Parathyroid adenoma (tissue), 2 donors: Measurements from ENCODE around the gene FAM216B.
"Not testable (repeated sequence)": the region's sequence is repeated elsewhere in the genome, so short reads cannot be mapped to it uniquely, and the experiment has no call there.

Source experiments
- H2AFZ ChIP-seq: fragments of 300-600 bp; sonication (generic); one replicate; pipeline ENCODE4 v1.7.0; 2017; ENCODE audit warnings: antibody characterized with exemption, mild to moderate bottlenecking
- H3K27ac ChIP-seq: fragments of 300-600 bp; sonication (generic); one replicate; pipeline ENCODE4 v1.7.0; 2017
- H3K27me3 ChIP-seq: fragments of 300-600 bp; sonication (generic); one replicate; pipeline ENCODE4 v1.7.0; 2017; ENCODE audit warnings: low read length; ENCODE audit not compliant: control insufficient read depth, insufficient read depth
- H3K36me3 ChIP-seq: fragments of 300-600 bp; sonication (generic); one replicate; pipeline ENCODE4 v1.7.0; 2017; ENCODE audit warnings: low read length; ENCODE audit not compliant: control insufficient read depth, insufficient read depth
- H3K4me1 ChIP-seq: fragments of 300-600 bp; sonication (generic); one replicate; pipeline ENCODE4 v1.7.0; 2017; ENCODE audit warnings: control low read depth
- H3K4me2 ChIP-seq: fragments of 300-600 bp; sonication (generic); one replicate; pipeline ENCODE4 v1.7.0; 2017; ENCODE audit warnings: low read length
- H3K4me3 ChIP-seq: fragments of 300-600 bp; sonication (generic); one replicate; pipeline ENCODE4 v1.7.0; 2017; ENCODE audit warnings: low read depth, low read length
- H3K79me2 ChIP-seq: fragments of 300-600 bp; sonication (generic); one replicate; pipeline ENCODE4 v1.7.0; 2017; ENCODE audit warnings: control low read depth
- H3K9ac ChIP-seq: fragments of 300-600 bp; sonication (generic); one replicate; pipeline ENCODE4 v1.7.0; 2017; ENCODE audit warnings: mild to moderate bottlenecking
- H3K9me3 ChIP-seq: fragments of 300-600 bp; sonication (generic); one replicate; pipeline ENCODE4 v1.7.0; 2017; ENCODE audit warnings: low read length; ENCODE audit not compliant: control insufficient read depth
- TF ChIP-seq, protein P1 (sequence below): fragments of 300-600 bp; sonication (generic); IDR thresholded peaks from one replicate; pipeline ENCODE4 v1.7.0; 2017; ENCODE audit warnings: antibody characterized with exemption, mild to moderate bottlenecking
- donor health status: primary hyperparathyroidism.

The FAM216B gene

DNA sequence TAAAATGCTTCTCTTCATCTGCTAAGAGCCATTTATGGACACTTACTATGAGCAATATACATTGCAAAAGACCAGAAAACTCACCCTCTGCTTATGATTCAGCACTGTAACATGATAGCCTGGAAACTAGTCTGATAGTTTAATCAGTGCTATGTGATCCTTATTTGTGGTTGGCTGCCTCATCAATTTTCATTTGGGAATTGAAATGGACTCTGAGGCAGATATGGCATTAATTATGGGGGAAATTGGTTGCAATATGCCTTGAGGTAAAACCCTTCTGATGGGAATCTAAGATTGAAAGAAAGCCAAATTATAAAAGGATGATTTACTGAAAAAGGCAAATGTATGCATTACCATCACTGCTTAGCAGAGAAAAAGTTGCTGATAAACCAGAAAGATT lies 33.5 kb downstream of the FAM216B start:
- Histone ChIP-seq H3K36me3 (no peaks in the 10 kb centered on the region), H3K27me3 (no peaks in the 10 kb centered on the region), H3K27ac (no peak overlapping the region), H3K4me2 (no peak overlapping the region), H3K4me1 (no peaks in the 10 kb centered on the region), H2AFZ (no peak overlapping the region), H3K9ac (no peak overlapping the region), H3K4me3 (no peak overlapping the region), H3K9me3 (no peaks in the 10 kb centered on the region), H3K79me2 (no peaks in the 10 kb centered on the region)
- TF ChIP-seq, protein P1, sequence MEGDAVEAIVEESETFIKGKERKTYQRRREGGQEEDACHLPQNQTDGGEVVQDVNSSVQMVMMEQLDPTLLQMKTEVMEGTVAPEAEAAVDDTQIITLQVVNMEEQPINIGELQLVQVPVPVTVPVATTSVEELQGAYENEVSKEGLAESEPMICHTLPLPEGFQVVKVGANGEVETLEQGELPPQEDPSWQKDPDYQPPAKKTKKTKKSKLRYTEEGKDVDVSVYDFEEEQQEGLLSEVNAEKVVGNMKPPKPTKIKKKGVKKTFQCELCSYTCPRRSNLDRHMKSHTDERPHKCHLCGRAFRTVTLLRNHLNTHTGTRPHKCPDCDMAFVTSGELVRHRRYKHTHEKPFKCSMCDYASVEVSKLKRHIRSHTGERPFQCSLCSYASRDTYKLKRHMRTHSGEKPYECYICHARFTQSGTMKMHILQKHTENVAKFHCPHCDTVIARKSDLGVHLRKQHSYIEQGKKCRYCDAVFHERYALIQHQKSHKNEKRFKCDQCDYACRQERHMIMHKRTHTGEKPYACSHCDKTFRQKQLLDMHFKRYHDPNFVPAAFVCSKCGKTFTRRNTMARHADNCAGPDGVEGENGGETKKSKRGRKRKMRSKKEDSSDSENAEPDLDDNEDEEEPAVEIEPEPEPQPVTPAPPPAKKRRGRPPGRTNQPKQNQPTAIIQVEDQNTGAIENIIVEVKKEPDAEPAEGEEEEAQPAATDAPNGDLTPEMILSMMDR, result no peak

DNA sequence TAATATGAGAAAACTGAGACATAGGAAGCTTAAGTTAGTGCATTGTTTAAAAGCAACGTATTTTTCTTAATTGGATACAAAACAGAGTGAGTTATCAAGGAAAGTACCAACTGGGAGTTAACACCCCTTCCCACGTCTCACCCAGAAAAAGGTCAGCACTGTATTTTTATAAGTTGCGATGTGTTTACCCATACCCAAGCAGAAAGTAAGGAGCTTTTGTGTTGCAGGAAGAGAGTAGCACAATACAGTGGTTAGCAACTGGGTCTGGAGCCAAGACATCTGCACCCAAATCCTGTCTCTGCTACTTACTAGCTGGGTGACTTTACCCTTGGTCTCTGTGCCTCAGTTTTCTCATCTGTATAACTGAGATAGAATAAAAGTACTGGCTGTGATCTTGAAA lies 34.3 kb downstream of the FAM216B start:
- Histone ChIP-seq H3K4me2 (no peak overlapping the region), H3K4me3 (no peak overlapping the region), H3K27ac (no peak overlapping the region), H2AFZ (no peak overlapping the region), H3K27me3 (no peaks in the 10 kb centered on the region), H3K36me3 (no peaks in the 10 kb centered on the region), H3K9ac (no peak overlapping the region), H3K79me2 (no peaks in the 10 kb centered on the region), H3K9me3 (no peaks in the 10 kb centered on the region), H3K4me1 (no peaks in the 10 kb centered on the region)
- TF ChIP-seq, protein P1, result no peak

DNA sequence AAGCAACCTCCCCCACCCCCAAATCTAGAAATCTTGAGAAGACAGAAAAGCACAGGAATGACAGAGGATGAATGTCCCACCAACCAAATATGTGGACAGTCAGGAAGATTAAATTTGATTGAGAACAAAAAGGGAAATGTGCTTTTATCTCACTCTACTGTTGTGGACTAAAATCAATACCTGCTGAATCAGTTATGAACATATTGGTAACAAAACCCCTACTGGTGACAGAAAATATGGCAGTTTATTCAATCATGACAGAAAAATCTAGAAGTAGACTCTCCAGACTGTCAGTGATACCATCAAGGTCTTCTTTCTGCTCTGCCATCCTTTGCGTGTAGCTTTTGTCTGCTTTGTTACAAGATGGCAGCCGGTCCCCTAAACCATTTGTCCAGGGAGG lies 35.2 kb downstream of the FAM216B start:
- Histone ChIP-seq H3K4me3 (no peak overlapping the region), H3K9ac (no peak overlapping the region), H3K79me2 (no peaks in the 10 kb centered on the region), H3K9me3 (no peaks in the 10 kb centered on the region), H3K27me3 (no peaks in the 10 kb centered on the region), H3K36me3 (no peaks in the 10 kb centered on the region), H3K4me2 (no peak overlapping the region), H3K4me1 (no peaks in the 10 kb centered on the region), H3K27ac (no peak overlapping the region), H2AFZ (no peak overlapping the region)
- TF ChIP-seq, protein P1, result no peak

- not testable (repeated sequence) for H3K79me2 ChIP-seq, H3K4me2 ChIP-seq, H3K36me3 ChIP-seq, H3K4me1 ChIP-seq, H3K9me3 ChIP-seq, H3K27me3 ChIP-seq, H3K4me3 ChIP-seq, H3K9ac ChIP-seq, H2AFZ ChIP-seq, H3K27ac ChIP-seq
These were observed 38.3 kb downstream of the FAM216B start for GRCh38 chr13:42819687-42820086.

- Histone ChIP-seq H3K36me3 (no peaks in the 10 kb centered on the region), H3K4me1 (no peaks in the 10 kb centered on the region), H3K27ac (no peak overlapping the region), H2AFZ (no peak overlapping the region), H3K27me3 (no peaks in the 10 kb centered on the region), H3K4me3 (no peak overlapping the region), H3K4me2 (no peak overlapping the region), H3K9me3 (no peaks in the 10 kb centered on the region), H3K79me2 (no peaks in the 10 kb centered on the region), H3K9ac (no peak overlapping the region)
- TF ChIP-seq, protein P1, result no peak
These were observed 39.1 kb downstream of the FAM216B start for GRCh38 chr13:42820451-42820850.
